Right lobe of liver (tissue), 4 donors: ENCODE results near the gene PRKCA.

ENCODE experiments used
- POLR2A ChIP-seq: fragments of 450-650 bp; IDR thresholded peaks from one replicate; pipeline ENCODE4 v1.6.1; 2017; ENCODE audit warnings: antibody characterized with exemption, mild to moderate bottlenecking
- TF ChIP-seq, protein P1 (sequence below), 4 donors: fragments of 200-600 bp in 3 of 4; fragments of 450-650 bp in 1 of 4; IDR thresholded peaks; one replicate each; pipeline versions ENCODE4 v1.5.1 to v1.8.0; 2016 to 2022; ENCODE audit warnings: antibody characterized with exemption in 4 of 4, mild to moderate bottlenecking in 2 of 4
- donor health status: DM: no; HTN: no; CAD: no.
- donor health status: DM: no; HTN: no; CAD: no.
- donor health status: DM: no; HTN: yes; CAD: no.

DNA sequence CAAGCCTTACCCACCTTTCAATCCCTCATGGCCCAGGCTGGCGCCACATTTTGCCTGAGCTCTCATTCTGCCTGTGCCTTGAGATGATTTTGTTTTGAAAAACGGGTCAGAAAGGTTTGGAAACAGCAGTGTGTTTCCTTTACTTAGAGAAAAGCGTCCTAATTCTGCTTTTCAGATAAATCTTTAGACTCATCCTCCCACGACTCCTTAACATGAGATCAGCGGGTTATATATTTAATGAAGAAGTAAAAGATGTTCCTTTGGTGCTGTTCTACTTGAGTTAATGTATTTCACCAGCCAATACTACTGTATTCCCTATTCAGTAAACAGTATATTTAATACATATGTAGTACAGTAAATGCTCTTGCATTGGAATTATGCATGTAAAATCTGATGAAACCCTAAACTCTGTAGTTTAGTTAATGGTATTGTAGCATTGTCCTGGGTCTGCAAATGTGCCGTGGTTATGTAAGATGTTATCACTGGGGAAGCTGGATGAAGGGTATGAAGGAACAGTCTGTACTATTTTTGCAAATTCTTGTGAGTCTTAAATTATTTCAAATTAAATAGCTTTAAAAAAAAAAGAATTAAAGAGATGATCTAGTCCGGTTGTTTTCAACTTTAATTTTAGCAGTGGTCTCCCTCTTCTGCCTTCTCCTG lies 333.1 kb downstream of the PRKCA start:
- TF ChIP-seq, protein P1, sequence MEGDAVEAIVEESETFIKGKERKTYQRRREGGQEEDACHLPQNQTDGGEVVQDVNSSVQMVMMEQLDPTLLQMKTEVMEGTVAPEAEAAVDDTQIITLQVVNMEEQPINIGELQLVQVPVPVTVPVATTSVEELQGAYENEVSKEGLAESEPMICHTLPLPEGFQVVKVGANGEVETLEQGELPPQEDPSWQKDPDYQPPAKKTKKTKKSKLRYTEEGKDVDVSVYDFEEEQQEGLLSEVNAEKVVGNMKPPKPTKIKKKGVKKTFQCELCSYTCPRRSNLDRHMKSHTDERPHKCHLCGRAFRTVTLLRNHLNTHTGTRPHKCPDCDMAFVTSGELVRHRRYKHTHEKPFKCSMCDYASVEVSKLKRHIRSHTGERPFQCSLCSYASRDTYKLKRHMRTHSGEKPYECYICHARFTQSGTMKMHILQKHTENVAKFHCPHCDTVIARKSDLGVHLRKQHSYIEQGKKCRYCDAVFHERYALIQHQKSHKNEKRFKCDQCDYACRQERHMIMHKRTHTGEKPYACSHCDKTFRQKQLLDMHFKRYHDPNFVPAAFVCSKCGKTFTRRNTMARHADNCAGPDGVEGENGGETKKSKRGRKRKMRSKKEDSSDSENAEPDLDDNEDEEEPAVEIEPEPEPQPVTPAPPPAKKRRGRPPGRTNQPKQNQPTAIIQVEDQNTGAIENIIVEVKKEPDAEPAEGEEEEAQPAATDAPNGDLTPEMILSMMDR (IDR thresholded peaks at IDR 0.05), result no peak
- TF ChIP-seq POLR2A, result no peak
